Vagina (tissue), 2 donors: ENCODE measurements around the gene CD46. TPM values are rescaled to one million over a fixed set of nuclear protein-coding genes. Genes with fewer than 3 reads are reported as not detected.

Source experiments
- DNase-seq, 2 donors: peaks; one replicate each; pipeline ENCODE4 v3.0.0-alpha.2; 2017; ENCODE audit errors: extremely low spot score in 2 of 2
- H3K27ac ChIP-seq: fragments of 200-600 bp; sonication (generic); one replicate; pipeline ENCODE4 v1.5.1; 2019
- H3K27me3 ChIP-seq: fragments of 200-600 bp; sonication (generic); one replicate; pipeline ENCODE4 v1.5.1; 2019
- H3K36me3 ChIP-seq, 2 donors: fragments of 200-600 bp; sonication (generic); one replicate each; pipeline ENCODE4 v1.5.1; 2017 to 2019
- H3K4me1 ChIP-seq: fragments of 200-600 bp; sonication (generic); one replicate; pipeline ENCODE4 v1.5.1; 2019
- H3K4me3 ChIP-seq, 2 donors: fragments of 200-600 bp; sonication (generic); 1 replicate in 1 of 2; 2 replicates in 1 of 2; pipeline ENCODE4 v1.5.1; 2016 to 2019
- H3K9me3 ChIP-seq: fragments of 200-600 bp; sonication (generic); one replicate; pipeline ENCODE4 v1.5.1; 2019
- POLR2A ChIP-seq, 2 donors: fragments of 450-650 bp; IDR thresholded peaks; one replicate each; pipeline ENCODE4 v1.6.1; 2017; ENCODE audit warnings: antibody characterized with exemption in 2 of 2, mild to moderate bottlenecking in 2 of 2, moderate library complexity in 2 of 2
- POLR2AphosphoS5 ChIP-seq, 2 donors: sonication (generic); formaldehyde crosslinking; IDR thresholded peaks; one replicate each; pipeline ENCODE4 v1.9.0; 2017; ENCODE audit warnings: antibody characterized with exemption in 2 of 2, mild to moderate bottlenecking in 2 of 2, low read depth in 1 of 2; ENCODE audit not compliant: insufficient read depth in 1 of 2
- intact Hi-C: fragments of 100-400 bp; cut with DNase I; formaldehyde crosslinking; loops from one replicate; pipeline ENCODE4 v1.15.1; 2023
- total RNA-seq: library from RNA; depleted of rRNA; stranded (reverse); fragments of >200 nt; gene quantifications from one replicate; pipeline ENCODE4 v1.2.3, GENCODE V29; 2016
- TF ChIP-seq, protein P1 (sequence below), 3 experiments: fragments of 450-650 bp in 2 of 3; fragments of 200-600 bp in 1 of 3; sonication (generic) in 1 of 3; IDR thresholded peaks; one replicate each; pipeline ENCODE4 v1.5.1; 2017 to 2019; ENCODE audit warnings: antibody characterized with exemption in 3 of 3, mild to moderate bottlenecking in 2 of 3, moderate library complexity in 2 of 3

Gene CD46
- total RNA-seq, 1 donor from 2014 or later: 143 TPM

DNA sequence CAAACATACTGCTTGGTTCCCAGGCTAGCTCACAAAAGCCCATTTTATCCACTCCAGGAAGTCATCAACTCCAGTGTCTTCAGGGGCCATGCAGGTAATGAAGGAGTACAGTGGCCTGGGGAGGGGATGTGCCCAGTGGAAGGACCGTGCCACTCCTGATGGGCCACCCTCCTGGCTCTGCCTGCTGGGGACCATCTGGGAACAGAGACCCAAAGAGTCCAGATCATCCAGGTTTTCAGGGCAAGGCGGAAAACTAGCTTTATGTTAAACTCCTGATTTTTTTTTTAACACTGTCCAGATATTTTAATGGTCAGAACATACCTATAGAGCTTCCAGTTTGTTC lies 75.6 kb downstream of the CD46 start:
- H3K4me3 ChIP-seq: no peak overlapping the region
- H3K36me3 ChIP-seq: no peaks in the 10 kb centered on the region
- DNase-seq: no peak
- H3K27ac ChIP-seq: peak overlapping the region; percentile 94
- H3K4me1 ChIP-seq: peaks cover 79% of the 10 kb centered on the region
- no peaks in the 10 kb centered on the region for H3K9me3 ChIP-seq
- intact Hi-C loops: loop anchor here (5.0 kb wide), 1 partner anchor 135 kb away; no protein-coding TSS in a partner anchor
- TF ChIP-seq POLR2AphosphoS5 (IDR thresholded peaks at IDR 0.05; ENCODE audit: insufficient read depth in 1 of 2, low read depth in 1 of 2): no peak
- TF ChIP-seq, protein P1, sequence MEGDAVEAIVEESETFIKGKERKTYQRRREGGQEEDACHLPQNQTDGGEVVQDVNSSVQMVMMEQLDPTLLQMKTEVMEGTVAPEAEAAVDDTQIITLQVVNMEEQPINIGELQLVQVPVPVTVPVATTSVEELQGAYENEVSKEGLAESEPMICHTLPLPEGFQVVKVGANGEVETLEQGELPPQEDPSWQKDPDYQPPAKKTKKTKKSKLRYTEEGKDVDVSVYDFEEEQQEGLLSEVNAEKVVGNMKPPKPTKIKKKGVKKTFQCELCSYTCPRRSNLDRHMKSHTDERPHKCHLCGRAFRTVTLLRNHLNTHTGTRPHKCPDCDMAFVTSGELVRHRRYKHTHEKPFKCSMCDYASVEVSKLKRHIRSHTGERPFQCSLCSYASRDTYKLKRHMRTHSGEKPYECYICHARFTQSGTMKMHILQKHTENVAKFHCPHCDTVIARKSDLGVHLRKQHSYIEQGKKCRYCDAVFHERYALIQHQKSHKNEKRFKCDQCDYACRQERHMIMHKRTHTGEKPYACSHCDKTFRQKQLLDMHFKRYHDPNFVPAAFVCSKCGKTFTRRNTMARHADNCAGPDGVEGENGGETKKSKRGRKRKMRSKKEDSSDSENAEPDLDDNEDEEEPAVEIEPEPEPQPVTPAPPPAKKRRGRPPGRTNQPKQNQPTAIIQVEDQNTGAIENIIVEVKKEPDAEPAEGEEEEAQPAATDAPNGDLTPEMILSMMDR (IDR thresholded peaks at IDR 0.05): no peak
- no peaks in the 10 kb centered on the region for H3K27me3 ChIP-seq

DNA sequence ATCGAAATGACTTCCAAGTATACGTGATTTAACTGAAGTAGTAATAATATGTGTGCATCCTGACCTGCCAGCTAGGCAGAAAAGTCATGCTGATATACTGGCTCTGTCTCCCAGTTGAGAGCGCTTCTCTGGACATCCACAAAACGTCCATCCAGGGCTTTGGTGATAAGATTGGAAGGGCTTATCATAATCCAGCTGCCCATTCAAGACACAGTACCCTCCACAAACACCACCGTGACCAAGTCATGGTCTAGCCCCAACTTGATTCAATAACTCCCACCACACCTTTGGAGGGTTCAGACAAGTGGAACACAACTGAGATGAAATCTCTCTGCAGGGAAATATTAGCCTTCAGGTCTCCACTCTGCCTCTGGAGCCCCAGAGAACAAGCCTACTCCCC lies 76.2 kb downstream of the CD46 start:
- DNase-seq: no peak
- Histone ChIP-seq H3K4me1 (peaks cover 82% of the 10 kb centered on the region), H3K9me3 (no peaks in the 10 kb centered on the region), H3K27me3 (no peaks in the 10 kb centered on the region), H3K27ac (peak overlapping the region; percentile 94), H3K4me3 (no peak overlapping the region), H3K36me3 (no peaks in the 10 kb centered on the region)
- intact Hi-C loops: loop anchor here (2.0 to 5.0 kb wide), 2 partner anchors 41 to 134 kb away; no protein-coding TSS in a partner anchor
- no peak for TF ChIP-seq POLR2AphosphoS5 (IDR thresholded peaks at IDR 0.05; ENCODE audit: insufficient read depth in 1 of 2, low read depth in 1 of 2)
- TF ChIP-seq, protein P1 (IDR thresholded peaks at IDR 0.05): no peak
- no peak for TF ChIP-seq POLR2A (IDR thresholded peaks at IDR 0.05)

DNA sequence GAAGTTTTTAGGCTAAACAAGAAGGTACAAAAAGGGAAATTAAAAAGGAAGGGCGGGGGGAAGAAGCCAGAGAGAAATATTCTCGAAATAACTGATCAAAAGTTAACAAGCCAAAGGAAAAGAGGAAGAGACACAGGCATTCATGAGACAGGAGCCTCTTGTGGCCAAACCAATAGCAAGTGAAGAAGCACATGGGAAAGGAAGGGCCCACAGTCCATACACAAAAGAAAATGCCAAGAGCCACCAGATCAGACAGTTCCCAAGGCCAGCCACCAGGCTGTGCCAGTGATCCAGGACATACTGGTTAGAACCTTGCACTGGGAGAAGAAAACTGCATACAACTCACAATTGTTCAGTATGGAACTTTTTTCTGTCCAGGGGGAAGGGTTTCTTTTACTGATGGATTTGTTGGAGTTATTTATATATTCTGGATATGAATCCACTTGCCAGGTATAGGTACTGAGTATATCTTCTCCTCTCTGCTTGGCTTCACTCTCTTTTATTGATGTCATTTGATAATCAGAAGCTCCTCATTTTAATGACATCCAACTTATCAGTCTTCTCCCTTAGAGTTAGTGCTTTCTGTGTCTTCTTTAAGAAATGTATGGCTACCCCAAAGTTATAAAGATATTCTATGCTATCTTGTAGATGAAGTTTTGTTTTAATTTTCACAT lies 76.8 kb downstream of the CD46 start:
- Histone ChIP-seq H3K27ac (peak overlapping the region; percentile 94), H3K36me3 (no peaks in the 10 kb centered on the region), H3K9me3 (no peaks in the 10 kb centered on the region), H3K4me1 (peaks cover 86% of the 10 kb centered on the region), H3K4me3 (no peak overlapping the region), H3K27me3 (no peaks in the 10 kb centered on the region)
- TF ChIP-seq POLR2A (IDR thresholded peaks at IDR 0.05) (no peak), POLR2AphosphoS5 (IDR thresholded peaks at IDR 0.05; ENCODE audit: insufficient read depth in 1 of 2, low read depth in 1 of 2) (peak in 1 of 2 donors; percentile 86)
- TF ChIP-seq, protein P1 (IDR thresholded peaks at IDR 0.05): peak; percentile 70 to 92 (median 74)
- DNase-seq: no peak
- intact Hi-C loops: loop anchor here (2.0 to 5.0 kb wide), 2 partner anchors 40 to 134 kb away; no protein-coding TSS in a partner anchor

DNA sequence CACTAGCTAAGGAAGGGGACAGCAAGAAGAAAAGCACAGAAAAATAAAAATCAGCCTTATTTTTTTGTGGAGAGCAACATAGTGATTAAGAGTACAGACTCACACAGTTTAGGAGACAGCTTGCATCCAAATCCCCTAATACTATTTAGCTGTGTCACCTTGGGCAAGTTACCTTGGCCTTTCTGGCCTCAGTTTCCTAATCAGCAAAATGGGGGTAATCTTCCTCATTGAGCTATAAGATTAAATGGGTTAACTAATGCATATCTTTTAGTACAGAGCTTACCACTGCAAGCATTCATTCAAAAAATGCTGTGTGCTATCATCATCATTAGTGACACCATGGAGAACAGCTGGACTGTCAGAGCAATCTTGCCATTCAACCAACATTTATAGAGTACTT lies 77.7 kb downstream of the CD46 start:
- Histone ChIP-seq H3K4me1 (peaks cover 89% of the 10 kb centered on the region), H3K27ac (peak overlapping the region; percentile 94), H3K9me3 (no peaks in the 10 kb centered on the region), H3K36me3 (no peaks in the 10 kb centered on the region), H3K4me3 (no peak overlapping the region), H3K27me3 (no peaks in the 10 kb centered on the region)
- intact Hi-C loops: loop anchor here (2.0 to 5.0 kb wide), 2 partner anchors 39 to 133 kb away; no protein-coding TSS in a partner anchor
- no peak for TF ChIP-seq POLR2AphosphoS5 (IDR thresholded peaks at IDR 0.05; ENCODE audit: insufficient read depth in 1 of 2, low read depth in 1 of 2)
- TF ChIP-seq, protein P1 (IDR thresholded peaks at IDR 0.05): no peak
- DNase-seq: no peak

DNA sequence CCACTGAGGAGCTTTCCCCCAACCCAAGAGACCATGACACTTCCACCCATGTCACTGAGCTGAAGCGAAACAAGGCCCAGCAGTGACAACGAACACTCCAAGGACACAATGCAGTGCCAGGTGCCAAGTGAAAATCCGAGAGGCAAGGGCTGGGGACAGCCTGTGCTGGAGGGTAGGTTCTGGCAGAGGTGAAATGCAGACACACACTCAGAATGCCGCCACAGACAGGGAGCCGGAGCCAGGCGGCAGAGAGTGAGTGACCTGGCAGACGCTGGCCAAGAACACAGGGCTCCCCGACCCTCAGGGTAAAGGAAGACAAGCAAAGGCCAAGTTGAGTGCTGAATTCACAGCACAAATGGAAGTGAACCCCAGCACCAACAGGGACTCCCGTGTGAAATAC lies 78.9 kb downstream of the CD46 start:
- Histone ChIP-seq H3K36me3 (no peaks in the 10 kb centered on the region), H3K4me1 (peaks cover 89% of the 10 kb centered on the region), H3K27me3 (no peaks in the 10 kb centered on the region), H3K27ac (peak overlapping the region; percentile 71), H3K4me3 (no peak overlapping the region), H3K9me3 (no peaks in the 10 kb centered on the region)
- TF ChIP-seq POLR2A (IDR thresholded peaks at IDR 0.05): no peak
- TF ChIP-seq POLR2AphosphoS5 (IDR thresholded peaks at IDR 0.05; ENCODE audit: insufficient read depth in 1 of 2, low read depth in 1 of 2): no peak
- TF ChIP-seq, protein P1 (IDR thresholded peaks at IDR 0.05): no peak
- DNase-seq: no peak
- intact Hi-C loops: no loop called here
